ENCODE measurements around the gene PRKG1. TPM values are rescaled to one million over a fixed set of nuclear protein-coding genes. Genes with fewer than 3 reads are reported as not detected.

Gene PRKG1
- total RNA-seq, 1 experiment from 2014 or later, result 10.4 TPM

GRCh38 chr10:52316500-52316899 is 1242.2 kb downstream of the PRKG1 start:
- Histone ChIP-seq H4K91ac (ENCODE audit: insufficient read length, low read depth, low read length) (no peak overlapping the region), H2AFZ (ENCODE audit: low read length) (no peak overlapping the region), H3K4ac (ENCODE audit: low read depth, low read length) (no peak overlapping the region), H3K18ac (ENCODE audit: insufficient read length, low read depth, low read length) (no peak overlapping the region), H3K27me3 (ENCODE audit: insufficient read depth, low read length) (peaks cover 36% of the 10 kb centered on the region), H2BK12ac (ENCODE audit: insufficient read length, low read depth, low read length) (no peak overlapping the region), H3K79me1 (ENCODE audit: insufficient read depth, low read depth, low read length, poor library complexity, severe bottlenecking) (no peaks in the 10 kb centered on the region), H2BK5ac (ENCODE audit: insufficient read length, low read length) (no peak overlapping the region), H4K5ac (ENCODE audit: insufficient read length, low read depth, low read length) (no peak overlapping the region), H3K23ac (ENCODE audit: insufficient read length, low read depth, low read length) (no peak overlapping the region), H3K14ac (ENCODE audit: insufficient read depth, low read length) (no peak overlapping the region), H2AK5ac (ENCODE audit: insufficient read length, low read length) (no peak overlapping the region), H2BK15ac (ENCODE audit: low read depth, low read length) (no peak overlapping the region), H3K56ac (ENCODE audit: insufficient read length, low read depth, low read length) (no peak overlapping the region), H2BK20ac (ENCODE audit: low read depth, low read length, poor library complexity, severe bottlenecking) (no peak overlapping the region), H3K79me2 (ENCODE audit: insufficient read depth, low read length) (no peaks in the 10 kb centered on the region), H3T11ph (ENCODE audit: low read length) (no peak overlapping the region), H3K27ac (ENCODE audit: insufficient read length, low read depth, low read length) (no peak overlapping the region), H3K9me3 (ENCODE audit: control insufficient read depth, low read depth, low read length) (no peaks in the 10 kb centered on the region), H2BK120ac (ENCODE audit: low read depth, low read length, poor library complexity, severe bottlenecking) (no peak overlapping the region), H4K8ac (replicated peaks; ENCODE audit: insufficient read length, low read depth, low read length) (no peak overlapping the region), H3K23me2 (ENCODE audit: insufficient read length, low read depth, low read length, poor library complexity, severe bottlenecking) (peaks cover 18% of the 10 kb centered on the region), H3K4me1 (ENCODE audit: insufficient read depth, low read length) (0 out of 2 replicates have a peak, but pooled peaks cover 2% of the 10 kb centered on the region), H3K9ac (ENCODE audit: extremely low read depth, insufficient read length, low read length) (no peak overlapping the region), H3K4me2 (ENCODE audit: insufficient read depth, insufficient read length, low read length) (no peak overlapping the region), H4K20me1 (ENCODE audit: control insufficient read depth, insufficient read depth, insufficient read length) (peaks cover 4% of the 10 kb centered on the region)
- Mint-ChIP-seq H3K36me3 (ENCODE audit: insufficient read depth in 1 of 3, low read depth in 3 of 3) (no peaks in the 10 kb centered on the region), H3K4me3 (no peak overlapping the region), H3K27ac (no peak overlapping the region), H3K4me1 (peaks cover 12 to 13% of the 10 kb centered on the region in 2 experiments), H3K9me3 (no peaks in the 10 kb centered on the region; a peak in 1 of 5 replicates), H3K27me3 (ENCODE audit: low read depth) (peaks cover 70% of the 10 kb centered on the region)
- TF ChIP-seq, protein P1, sequence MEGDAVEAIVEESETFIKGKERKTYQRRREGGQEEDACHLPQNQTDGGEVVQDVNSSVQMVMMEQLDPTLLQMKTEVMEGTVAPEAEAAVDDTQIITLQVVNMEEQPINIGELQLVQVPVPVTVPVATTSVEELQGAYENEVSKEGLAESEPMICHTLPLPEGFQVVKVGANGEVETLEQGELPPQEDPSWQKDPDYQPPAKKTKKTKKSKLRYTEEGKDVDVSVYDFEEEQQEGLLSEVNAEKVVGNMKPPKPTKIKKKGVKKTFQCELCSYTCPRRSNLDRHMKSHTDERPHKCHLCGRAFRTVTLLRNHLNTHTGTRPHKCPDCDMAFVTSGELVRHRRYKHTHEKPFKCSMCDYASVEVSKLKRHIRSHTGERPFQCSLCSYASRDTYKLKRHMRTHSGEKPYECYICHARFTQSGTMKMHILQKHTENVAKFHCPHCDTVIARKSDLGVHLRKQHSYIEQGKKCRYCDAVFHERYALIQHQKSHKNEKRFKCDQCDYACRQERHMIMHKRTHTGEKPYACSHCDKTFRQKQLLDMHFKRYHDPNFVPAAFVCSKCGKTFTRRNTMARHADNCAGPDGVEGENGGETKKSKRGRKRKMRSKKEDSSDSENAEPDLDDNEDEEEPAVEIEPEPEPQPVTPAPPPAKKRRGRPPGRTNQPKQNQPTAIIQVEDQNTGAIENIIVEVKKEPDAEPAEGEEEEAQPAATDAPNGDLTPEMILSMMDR (conservative IDR thresholded peaks at IDR 0.05), result no peak
- DNase-seq, result no peak
- no CpG with 5 or more reads among the region's 4 CpGs for WGBS (ENCODE audit: extremely low coverage, insufficient read length, low lambda C conversion rate)

Measured in H9 (cell line).